Measurements from ENCODE around the gene OSBPL3. TPM values are rescaled to one million over a fixed set of nuclear protein-coding genes. Genes with fewer than 3 reads are reported as not detected.

Gene OSBPL3
- total RNA-seq, 1 donor from 2014 or later = 9.8 TPM

- peaks cover 43% of the 10 kb centered on the region for H3K27me3 Mint-ChIP-seq (ENCODE audit: low read depth)
Measured at GRCh38 chr7:24987331-24987842, 7.4 kb upstream of the OSBPL3 start.

GRCh38 chr7:24982917-24983316 lies 2.9 kb upstream of the OSBPL3 start:
- Mint-ChIP-seq H3K4me1 (peaks cover 27% of the 10 kb centered on the region), H3K36me3 (no peaks in the 10 kb centered on the region), H3K9me3 (no peaks in the 10 kb centered on the region), H3K4me3 (no peak overlapping the region), H3K27ac (no peak overlapping the region), H3K27me3 (ENCODE audit: low read depth) (peaks cover 61% of the 10 kb centered on the region)
- no peak for TF ChIP-seq CTCF (IDR thresholded peaks at IDR 0.05; ENCODE audit: unreplicated experiment)
- no peak for DNase-seq (ENCODE audit: low spot score in 2 of 2, unreplicated experiment in 2 of 2)

More at GRCh38 chr7:24987331-24987842, 7.4 kb upstream of the OSBPL3 start:
- H3K4me1 Mint-ChIP-seq = no peaks in the 10 kb centered on the region
- H3K36me3 Mint-ChIP-seq = no peaks in the 10 kb centered on the region
- no peak for DNase-seq (ENCODE audit: low spot score in 2 of 2, unreplicated experiment in 2 of 2)
- no peak overlapping the region for H3K27ac Mint-ChIP-seq
- H3K9me3 Mint-ChIP-seq = no peaks in the 10 kb centered on the region
- TF ChIP-seq CTCF (IDR thresholded peaks at IDR 0.05; ENCODE audit: unreplicated experiment) = no peak
- H3K4me3 Mint-ChIP-seq = no peak overlapping the region

GRCh38 chr7:24981171-24981951 lies 1.4 kb upstream of the OSBPL3 start:
- peak in 1 of 2 experiments; percentile 53 for DNase-seq (ENCODE audit: low spot score in 2 of 2, unreplicated experiment in 2 of 2)
- peaks cover 58% of the 10 kb centered on the region for H3K27me3 Mint-ChIP-seq (ENCODE audit: low read depth)
- H3K4me1 Mint-ChIP-seq = peaks cover 29% of the 10 kb centered on the region
- TF ChIP-seq CTCF (IDR thresholded peaks at IDR 0.05; ENCODE audit: unreplicated experiment) = no peak
- H3K36me3 Mint-ChIP-seq = no peaks in the 10 kb centered on the region
- H3K4me3 Mint-ChIP-seq = peak overlapping the region; percentile 94
- H3K27ac Mint-ChIP-seq = peak overlapping the region; percentile 82
- no peaks in the 10 kb centered on the region for H3K9me3 Mint-ChIP-seq

- TF ChIP-seq CTCF (IDR thresholded peaks at IDR 0.05; ENCODE audit: unreplicated experiment) = no peak
- H3K9me3 Mint-ChIP-seq = no peaks in the 10 kb centered on the region
- H3K27ac Mint-ChIP-seq = peak overlapping the region; percentile 95
- H3K36me3 Mint-ChIP-seq = no peaks in the 10 kb centered on the region
- peak overlapping the region; percentile 94 for H3K4me3 Mint-ChIP-seq
- H3K4me1 Mint-ChIP-seq = peaks cover 36% of the 10 kb centered on the region
- peak in 1 of 2 experiments; percentile 39 for DNase-seq (ENCODE audit: low spot score in 2 of 2, unreplicated experiment in 2 of 2)
- H3K27me3 Mint-ChIP-seq (ENCODE audit: low read depth) = peaks cover 58% of the 10 kb centered on the region
Measured at GRCh38 chr7:24980534-24981170, 674 bp upstream of the OSBPL3 start.

GRCh38 chr7:24979470-24979862 lies 512 bp downstream of the OSBPL3 start:
- no peaks in the 10 kb centered on the region for H3K9me3 Mint-ChIP-seq
- H3K27ac Mint-ChIP-seq = no peak overlapping the region
- peak overlapping the region; percentile 94 for H3K4me3 Mint-ChIP-seq
- peak; percentile 31 to 71 for DNase-seq (ENCODE audit: low spot score in 2 of 2, unreplicated experiment in 2 of 2)
- no peaks in the 10 kb centered on the region for H3K36me3 Mint-ChIP-seq
- peaks cover 39% of the 10 kb centered on the region for H3K4me1 Mint-ChIP-seq
- TF ChIP-seq CTCF (IDR thresholded peaks at IDR 0.05; ENCODE audit: unreplicated experiment) = peak; percentile 25
- peaks cover 58% of the 10 kb centered on the region for H3K27me3 Mint-ChIP-seq (ENCODE audit: low read depth)
